GM19438 (cell line): Measurements from ENCODE around the gene TRAP1.

Experiments used
- ATAC-seq: cut with Tn5 transposase; IDR thresholded peaks from one replicate; pipeline ENCODE4 v1.9.1; 2021; ENCODE audit warnings: low read depth; ENCODE audit not compliant: unreplicated experiment

Gene TRAP1

GRCh38 chr16:3737181-3737580 lies 19.9 kb upstream of the TRAP1 start:
- no peak for ATAC-seq

- no peak for ATAC-seq
Measured at GRCh38 chr16:3736116-3736515, 18.8 kb upstream of the TRAP1 start.

- ATAC-seq: no peak
Measured at GRCh38 chr16:3735541-3735940, 18.2 kb upstream of the TRAP1 start.

- ATAC-seq: no peak
Measured at GRCh38 chr16:3734758-3735221, 17.5 kb upstream of the TRAP1 start.

- ATAC-seq: no peak
Measured at GRCh38 chr16:3734084-3734757, 16.9 kb upstream of the TRAP1 start.

GRCh38 chr16:3732171-3732570 lies 14.8 kb upstream of the TRAP1 start:
- ATAC-seq: no peak

- ATAC-seq: no peak
Measured at GRCh38 chr16:3731126-3731935, 14.0 kb upstream of the TRAP1 start.

GRCh38 chr16:3730161-3731125 lies 13.1 kb upstream of the TRAP1 start:
- no peak for ATAC-seq

GRCh38 chr16:3729161-3730112 lies 12.1 kb upstream of the TRAP1 start:
- no peak for ATAC-seq

- ATAC-seq: no peak
Measured at GRCh38 chr16:3728424-3729160, 11.3 kb upstream of the TRAP1 start.

- no peak for ATAC-seq
Measured at GRCh38 chr16:3727806-3728381, 10.6 kb upstream of the TRAP1 start.

GRCh38 chr16:3726021-3726687 lies 8.8 kb upstream of the TRAP1 start:
- no peak for ATAC-seq

GRCh38 chr16:3725276-3725675 lies 8.0 kb upstream of the TRAP1 start:
- no peak for ATAC-seq

- ATAC-seq: no peak
Measured at GRCh38 chr16:3722508-3722907, 5.2 kb upstream of the TRAP1 start.

- ATAC-seq: no peak
Measured at GRCh38 chr16:3720418-3720817, 3.1 kb upstream of the TRAP1 start.

GRCh38 chr16:3718628-3719027 lies 1.3 kb upstream of the TRAP1 start:
- no peak for ATAC-seq

GRCh38 chr16:3718019-3718391 lies 681 bp upstream of the TRAP1 start:
- no peak for ATAC-seq

- peak; percentile 33 for ATAC-seq
Measured at GRCh38 chr16:3716831-3717234, 491 bp downstream of the TRAP1 start.
